ENCODE measurements around the gene CLRN2. TPM values are rescaled to one million over a fixed set of nuclear protein-coding genes. Genes with fewer than 3 reads are reported as not detected.

Gene CLRN2
- total RNA-seq, 3 donors from 2014 or later, result not detected

DNA sequence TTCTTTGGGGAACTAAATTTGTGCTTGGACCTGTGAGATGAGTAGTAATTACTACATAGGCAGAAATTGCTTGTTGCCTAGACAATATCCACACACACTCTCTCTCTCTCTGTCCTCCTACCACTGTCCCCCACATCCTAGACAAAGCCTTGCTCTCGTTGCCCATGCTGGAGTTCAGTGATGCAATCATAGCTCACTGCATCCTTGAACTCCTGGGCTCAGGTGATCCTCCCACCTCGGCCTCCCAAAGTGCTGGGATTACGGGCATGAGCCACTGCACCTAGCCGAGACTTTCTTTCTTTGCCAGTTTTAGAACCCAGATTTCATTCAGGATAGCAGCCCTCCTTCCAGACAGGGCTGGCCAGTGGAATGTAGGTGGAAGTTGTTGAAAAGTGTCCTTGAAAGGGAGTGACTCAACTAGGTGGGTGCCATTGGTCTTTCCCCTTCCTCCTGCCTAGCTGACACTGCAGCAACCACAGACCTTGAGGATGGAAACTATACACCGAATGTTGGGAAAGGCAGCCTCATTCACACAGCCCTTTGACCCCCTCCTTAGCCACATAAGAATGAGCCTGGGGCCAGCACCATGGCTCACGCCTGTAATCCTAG, 45.2 kb downstream of the CLRN2 start:
- no peak overlapping the region for H3K4me3 ChIP-seq
- H3K36me3 ChIP-seq, result no peaks in the 10 kb centered on the region
- no peak for TF ChIP-seq POLR2A (IDR thresholded peaks at IDR 0.05)
- TF ChIP-seq POLR2AphosphoS5 (IDR thresholded peaks at IDR 0.05), result no peak
- TF ChIP-seq, protein P1, sequence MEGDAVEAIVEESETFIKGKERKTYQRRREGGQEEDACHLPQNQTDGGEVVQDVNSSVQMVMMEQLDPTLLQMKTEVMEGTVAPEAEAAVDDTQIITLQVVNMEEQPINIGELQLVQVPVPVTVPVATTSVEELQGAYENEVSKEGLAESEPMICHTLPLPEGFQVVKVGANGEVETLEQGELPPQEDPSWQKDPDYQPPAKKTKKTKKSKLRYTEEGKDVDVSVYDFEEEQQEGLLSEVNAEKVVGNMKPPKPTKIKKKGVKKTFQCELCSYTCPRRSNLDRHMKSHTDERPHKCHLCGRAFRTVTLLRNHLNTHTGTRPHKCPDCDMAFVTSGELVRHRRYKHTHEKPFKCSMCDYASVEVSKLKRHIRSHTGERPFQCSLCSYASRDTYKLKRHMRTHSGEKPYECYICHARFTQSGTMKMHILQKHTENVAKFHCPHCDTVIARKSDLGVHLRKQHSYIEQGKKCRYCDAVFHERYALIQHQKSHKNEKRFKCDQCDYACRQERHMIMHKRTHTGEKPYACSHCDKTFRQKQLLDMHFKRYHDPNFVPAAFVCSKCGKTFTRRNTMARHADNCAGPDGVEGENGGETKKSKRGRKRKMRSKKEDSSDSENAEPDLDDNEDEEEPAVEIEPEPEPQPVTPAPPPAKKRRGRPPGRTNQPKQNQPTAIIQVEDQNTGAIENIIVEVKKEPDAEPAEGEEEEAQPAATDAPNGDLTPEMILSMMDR (IDR thresholded peaks at IDR 0.05), result no peak
- no peaks in the 10 kb centered on the region for H3K9me3 ChIP-seq
- no peak for DNase-seq (ENCODE audit: low spot score in 2 of 2)
- no peaks in the 10 kb centered on the region for H3K4me1 ChIP-seq
- H3K27me3 ChIP-seq, result peaks cover 0 to 2% of the 10 kb centered on the region in 2 donors
- H3K27ac ChIP-seq, result no peak overlapping the region
- intact Hi-C loops (cut with DNase I; ENCODE audit: low total_unique reads), result no loop called here

DNA sequence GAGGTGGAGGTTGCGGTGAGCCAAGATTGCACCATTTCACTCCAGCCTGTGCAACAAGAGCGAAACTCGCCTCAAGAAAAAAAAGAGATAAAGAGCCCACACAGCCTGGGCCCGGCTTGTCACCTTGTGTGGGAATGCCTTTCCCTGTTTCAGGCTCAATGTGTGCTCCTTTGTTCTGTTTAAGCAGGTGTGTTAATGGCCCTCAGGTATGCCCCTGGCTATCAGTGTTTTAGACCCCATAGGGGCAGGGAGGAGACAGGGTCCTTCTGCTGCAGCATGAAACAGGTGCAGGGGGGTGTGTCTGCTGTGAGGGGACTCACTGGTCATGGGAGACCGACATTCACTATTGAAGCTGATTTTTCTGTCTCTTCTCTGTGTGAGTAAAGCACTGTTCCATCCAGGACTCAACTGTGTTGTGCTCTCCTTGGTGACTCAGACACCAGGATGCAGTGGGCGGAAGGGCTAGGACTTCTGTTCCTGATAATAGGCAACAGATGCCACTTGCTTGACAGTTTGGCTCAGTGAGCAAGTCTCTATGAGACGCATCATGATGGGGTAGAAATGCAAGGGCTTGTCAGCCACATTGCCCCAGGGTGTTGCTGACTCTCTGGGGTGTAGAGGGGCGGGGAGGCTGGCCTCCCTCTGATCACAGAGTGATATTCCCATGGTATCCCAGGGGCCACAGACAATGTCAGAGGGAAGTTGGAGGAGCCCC, 46.4 kb downstream of the CLRN2 start:
- Histone ChIP-seq H3K27ac (no peak overlapping the region), H3K4me1 (no peaks in the 10 kb centered on the region), H3K27me3 (no peaks in the 10 kb centered on the region), H3K4me3 (no peak overlapping the region), H3K9me3 (no peaks in the 10 kb centered on the region), H3K36me3 (no peaks in the 10 kb centered on the region)
- TF ChIP-seq POLR2A (IDR thresholded peaks at IDR 0.05), result no peak
- no peak for TF ChIP-seq POLR2AphosphoS5 (IDR thresholded peaks at IDR 0.05)
- TF ChIP-seq, protein P1 (IDR thresholded peaks at IDR 0.05), result no peak
- DNase-seq (ENCODE audit: low spot score in 2 of 2), result no peak
- intact Hi-C loops (cut with DNase I; ENCODE audit: low total_unique reads), result no loop called here

DNA sequence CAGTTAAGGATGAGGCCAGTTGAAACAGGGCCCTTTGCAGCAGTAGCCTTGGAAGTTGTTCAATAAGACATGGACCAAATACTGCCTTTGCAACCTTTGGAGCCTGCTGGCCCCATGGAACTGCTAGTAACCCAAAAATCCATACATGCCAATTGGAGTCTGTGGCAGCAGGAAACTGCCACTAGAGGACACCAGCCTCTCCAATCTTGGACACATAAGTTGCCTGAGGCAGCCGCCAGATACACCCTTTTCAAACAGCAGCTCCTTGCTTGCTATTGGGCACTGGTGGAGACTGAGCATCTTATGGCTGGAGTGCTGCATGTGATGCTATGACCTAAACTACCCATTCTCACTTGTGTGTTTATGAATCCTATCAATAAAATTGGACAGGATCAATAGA, 47.2 kb downstream of the CLRN2 start:
- Histone ChIP-seq H3K4me3 (no peak overlapping the region), H3K36me3 (no peaks in the 10 kb centered on the region), H3K27me3 (no peaks in the 10 kb centered on the region), H3K9me3 (no peaks in the 10 kb centered on the region), H3K27ac (no peak overlapping the region), H3K4me1 (no peaks in the 10 kb centered on the region)
- TF ChIP-seq POLR2A (IDR thresholded peaks at IDR 0.05), result no peak
- TF ChIP-seq, protein P1 (IDR thresholded peaks at IDR 0.05), result no peak
- TF ChIP-seq POLR2AphosphoS5 (IDR thresholded peaks at IDR 0.05), result no peak
- intact Hi-C loops (cut with DNase I; ENCODE audit: low total_unique reads), result no loop called here
- no peak for DNase-seq (ENCODE audit: low spot score in 2 of 2)

DNA sequence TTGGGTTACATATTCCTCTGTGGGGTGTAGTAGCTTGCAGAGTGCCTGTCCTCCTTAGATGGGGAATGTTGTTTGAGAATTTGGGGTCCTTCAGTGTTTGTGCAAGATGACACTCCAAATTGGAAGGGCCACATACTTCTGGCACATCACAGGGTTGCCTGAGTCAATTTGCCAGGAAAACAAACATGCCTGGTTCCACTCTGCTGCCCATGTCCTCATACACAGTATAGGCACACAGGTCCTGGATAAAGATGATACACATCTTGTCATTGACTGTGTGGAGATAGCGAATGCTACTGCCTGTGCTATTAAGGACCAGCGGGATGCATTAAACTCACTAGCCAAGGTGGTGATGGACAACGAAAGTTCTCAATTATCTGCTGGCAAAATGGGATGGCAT, 50.9 kb downstream of the CLRN2 start:
- DNase-seq (ENCODE audit: low spot score in 2 of 2), result no peak
- intact Hi-C loops (cut with DNase I; ENCODE audit: low total_unique reads), result loop anchor here (1.0 kb wide), 1 partner anchor 57 kb away; no protein-coding TSS in a partner anchor
- H3K27me3 ChIP-seq, result no peaks in the 10 kb centered on the region
- H3K4me1 ChIP-seq, result no peaks in the 10 kb centered on the region
- no peaks in the 10 kb centered on the region for H3K36me3 ChIP-seq
- H3K9me3 ChIP-seq, result no peaks in the 10 kb centered on the region
- TF ChIP-seq, protein P1 (IDR thresholded peaks at IDR 0.05), result no peak
- TF ChIP-seq POLR2AphosphoS5 (IDR thresholded peaks at IDR 0.05), result no peak
- no peak for TF ChIP-seq POLR2A (IDR thresholded peaks at IDR 0.05)
- H3K4me3 ChIP-seq, result no peak overlapping the region
- no peak overlapping the region for H3K27ac ChIP-seq

DNA sequence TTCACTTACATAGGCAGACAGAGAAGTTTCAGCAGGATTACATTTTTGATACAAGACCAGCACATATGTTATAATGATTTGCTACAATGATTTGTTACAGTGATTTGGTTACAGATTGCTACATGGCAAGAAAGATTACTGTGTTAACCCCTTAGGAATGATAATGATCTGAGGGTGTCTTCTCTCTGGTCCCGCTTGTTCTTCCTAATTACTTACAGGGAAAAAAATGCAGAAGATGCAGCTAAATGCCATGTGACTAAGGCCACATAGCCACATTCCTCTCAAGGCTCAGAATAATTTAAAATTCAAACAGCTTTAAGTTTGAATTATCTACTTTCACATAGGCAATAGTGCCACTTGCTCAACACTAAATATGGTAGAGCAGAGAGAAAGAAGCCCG, 52.3 kb downstream of the CLRN2 start:
- no peaks in the 10 kb centered on the region for H3K4me1 ChIP-seq
- no peak overlapping the region for H3K27ac ChIP-seq
- H3K27me3 ChIP-seq, result no peaks in the 10 kb centered on the region
- H3K36me3 ChIP-seq, result no peaks in the 10 kb centered on the region
- intact Hi-C loops (cut with DNase I; ENCODE audit: low total_unique reads), result no loop called here
- no peaks in the 10 kb centered on the region for H3K9me3 ChIP-seq
- TF ChIP-seq POLR2A (IDR thresholded peaks at IDR 0.05) (no peak), POLR2AphosphoS5 (IDR thresholded peaks at IDR 0.05) (no peak)
- TF ChIP-seq, protein P1 (IDR thresholded peaks at IDR 0.05), result no peak
- DNase-seq (ENCODE audit: low spot score in 2 of 2), result no peak
- H3K4me3 ChIP-seq, result no peak overlapping the region
